Thyroid gland (tissue), 4 donors: Measurements from ENCODE around the gene CSTB. TPM values are rescaled to one million over a fixed set of nuclear protein-coding genes. Genes with fewer than 3 reads are reported as not detected.

ENCODE experiments used
- DNase-seq, 2 donors: peaks; one replicate each; pipeline ENCODE4 v3.0.0-alpha.2; 2019
- H3K27ac ChIP-seq, 3 donors: fragments of 200-600 bp; sonication (generic); 1 replicate in 2 of 3; 2 replicates in 1 of 3; pipeline ENCODE4 v1.5.1; 2016 to 2019; ENCODE audit warnings: mild to moderate bottlenecking in 1 of 3, moderate library complexity in 1 of 3
- H3K27me3 ChIP-seq: fragments of 200-600 bp; sonication (generic); one replicate; pipeline ENCODE4 v1.5.1; 2019
- H3K36me3 ChIP-seq, 2 donors: fragments of 200-600 bp; sonication (generic); one replicate each; pipeline ENCODE4 v1.5.1; 2016 to 2019
- H3K4me1 ChIP-seq, 2 donors: fragments of 200-600 bp; sonication (generic); one replicate each; pipeline ENCODE4 v1.5.1; 2017 to 2019
- H3K4me3 ChIP-seq, 3 donors: fragments of 200-600 bp; sonication (generic); replicated peaks in 1 of 3; 1 replicate in 2 of 3; 2 replicates in 1 of 3; pipeline ENCODE4 v1.5.1; 2016; ENCODE audit warnings: mild to moderate bottlenecking in 1 of 3
- H3K9me3 ChIP-seq: fragments of 200-600 bp; sonication (generic); one replicate; pipeline ENCODE4 v1.5.1; 2017
- POLR2A ChIP-seq, 2 donors: fragments of 450-650 bp; IDR thresholded peaks; one replicate each; pipeline ENCODE4 v1.6.1; 2017; ENCODE audit warnings: antibody characterized with exemption in 2 of 2, mild to moderate bottlenecking in 2 of 2, moderate library complexity in 1 of 2
- WGBS, 2 donors: methylation state at CpG; one replicate each; pipeline ENCODE4 v1.1.5; 2017; 5-methylcytosine and 5-hydroxymethylcytosine counted together
- intact Hi-C: fragments of 100-400 bp; cut with DNase I; formaldehyde crosslinking; loops from one replicate; pipeline ENCODE4 v1.15.1; 2023
- total RNA-seq, 4 donors: library from RNA; depleted of rRNA; stranded (reverse); fragments of >200 nt; gene quantifications; one replicate each; pipeline ENCODE4 v1.2.3, GENCODE V29; 2016
- TF ChIP-seq, protein P1 (sequence below), 6 experiments: fragments of 200-600 bp in 3 of 6; fragments of 450-650 bp in 3 of 6; sonication (generic) in 3 of 6; IDR thresholded peaks; one replicate each; pipeline ENCODE4 v1.5.1; 2016 to 2019; ENCODE audit warnings: antibody characterized with exemption in 6 of 6, mild to moderate bottlenecking in 2 of 6, inconsistent platforms in 1 of 6, moderate library complexity in 1 of 6

CSTB gene
- total RNA-seq, 4 donors from 2014 or later: 9.1 to 32.4 (median 14.5) TPM

DNA sequence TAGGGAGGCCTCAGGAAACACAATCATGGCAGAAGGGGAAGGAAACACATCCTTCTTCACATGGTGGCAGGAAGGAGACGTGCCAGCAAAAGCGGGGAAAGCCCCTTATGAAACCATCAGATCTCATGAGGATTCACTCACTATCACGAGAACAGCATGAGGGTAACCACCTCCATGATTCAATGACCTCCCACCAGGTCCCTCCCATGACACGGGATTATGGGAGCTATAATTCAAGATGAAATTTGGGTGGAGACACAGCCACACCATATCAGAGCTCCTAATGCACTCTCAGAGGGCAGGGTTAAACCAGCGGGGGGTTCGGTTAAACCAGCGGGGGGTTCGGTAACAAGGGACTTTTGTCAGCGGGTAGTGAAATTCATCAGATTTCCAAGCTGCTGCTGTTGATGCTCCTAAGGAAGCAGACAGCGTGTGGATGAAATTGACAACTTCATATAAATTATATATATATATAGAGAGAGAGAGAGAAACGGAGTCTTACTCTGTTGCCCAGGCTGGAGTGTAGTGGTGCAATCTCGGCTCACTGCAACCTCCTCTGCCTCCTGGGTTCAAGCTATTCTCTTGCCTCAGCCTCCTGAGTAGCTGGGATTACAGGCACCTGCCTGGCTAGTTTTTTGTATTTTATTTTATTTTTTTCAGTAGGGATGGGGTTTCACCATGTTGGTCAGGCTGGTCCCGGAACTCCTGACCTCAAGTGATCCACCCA lies 4.2 kb downstream of the CSTB start:
- no peak overlapping the region for H3K4me3 ChIP-seq
- no peaks in the 10 kb centered on the region for H3K27me3 ChIP-seq
- 82 to 90% methylated on average over 13 of the region's 13 CpGs for WGBS, 2 donors
- peaks cover 20 to 32% of the 10 kb centered on the region in 2 donors for H3K4me1 ChIP-seq
- no peak for DNase-seq
- intact Hi-C loops: no loop called here
- no peak for TF ChIP-seq POLR2A (IDR thresholded peaks at IDR 0.05)
- TF ChIP-seq, protein P1, sequence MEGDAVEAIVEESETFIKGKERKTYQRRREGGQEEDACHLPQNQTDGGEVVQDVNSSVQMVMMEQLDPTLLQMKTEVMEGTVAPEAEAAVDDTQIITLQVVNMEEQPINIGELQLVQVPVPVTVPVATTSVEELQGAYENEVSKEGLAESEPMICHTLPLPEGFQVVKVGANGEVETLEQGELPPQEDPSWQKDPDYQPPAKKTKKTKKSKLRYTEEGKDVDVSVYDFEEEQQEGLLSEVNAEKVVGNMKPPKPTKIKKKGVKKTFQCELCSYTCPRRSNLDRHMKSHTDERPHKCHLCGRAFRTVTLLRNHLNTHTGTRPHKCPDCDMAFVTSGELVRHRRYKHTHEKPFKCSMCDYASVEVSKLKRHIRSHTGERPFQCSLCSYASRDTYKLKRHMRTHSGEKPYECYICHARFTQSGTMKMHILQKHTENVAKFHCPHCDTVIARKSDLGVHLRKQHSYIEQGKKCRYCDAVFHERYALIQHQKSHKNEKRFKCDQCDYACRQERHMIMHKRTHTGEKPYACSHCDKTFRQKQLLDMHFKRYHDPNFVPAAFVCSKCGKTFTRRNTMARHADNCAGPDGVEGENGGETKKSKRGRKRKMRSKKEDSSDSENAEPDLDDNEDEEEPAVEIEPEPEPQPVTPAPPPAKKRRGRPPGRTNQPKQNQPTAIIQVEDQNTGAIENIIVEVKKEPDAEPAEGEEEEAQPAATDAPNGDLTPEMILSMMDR (IDR thresholded peaks at IDR 0.05): no peak
- H3K9me3 ChIP-seq: no peaks in the 10 kb centered on the region
- no peak overlapping the region for H3K27ac ChIP-seq
- H3K36me3 ChIP-seq: peaks cover 12 to 19% of the 10 kb centered on the region in 2 donors

DNA sequence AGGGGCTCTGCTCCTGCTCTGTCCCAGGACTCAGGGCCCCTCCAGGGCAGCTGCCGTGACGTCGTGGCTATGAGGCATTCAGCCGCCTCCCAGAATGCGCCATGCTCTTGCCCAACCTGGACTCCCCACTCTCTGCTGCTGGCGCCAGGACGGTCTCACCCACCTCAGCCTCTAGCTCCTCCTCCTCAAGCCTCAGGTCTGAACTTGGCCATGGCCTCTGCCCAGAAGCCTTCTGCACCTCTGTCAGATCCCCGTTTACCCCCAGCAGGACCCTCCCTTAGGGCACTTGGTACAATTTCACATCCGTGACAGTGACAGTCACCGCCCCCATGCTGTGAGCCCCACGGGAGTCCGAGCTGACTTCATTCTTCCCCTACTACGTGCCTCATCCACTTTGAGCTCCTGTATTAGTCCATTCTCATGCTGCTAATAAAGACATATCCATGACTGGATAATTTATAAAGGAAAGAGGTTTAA lies 4.9 kb downstream of the CSTB start:
- DNase-seq: no peak
- intact Hi-C loops: no loop called here
- WGBS, 2 donors: 75 to 79% methylated on average over 8 to 13 of the region's 13 CpGs
- H3K27ac ChIP-seq: no peak overlapping the region
- H3K4me1 ChIP-seq: peaks cover 20 to 34% of the 10 kb centered on the region in 2 donors
- no peaks in the 10 kb centered on the region for H3K27me3 ChIP-seq
- no peak overlapping the region for H3K4me3 ChIP-seq
- no peak for TF ChIP-seq POLR2A (IDR thresholded peaks at IDR 0.05)
- TF ChIP-seq, protein P1 (IDR thresholded peaks at IDR 0.05): no peak
- H3K9me3 ChIP-seq: no peaks in the 10 kb centered on the region
- H3K36me3 ChIP-seq: peaks cover 12 to 19% of the 10 kb centered on the region in 2 donors

DNA sequence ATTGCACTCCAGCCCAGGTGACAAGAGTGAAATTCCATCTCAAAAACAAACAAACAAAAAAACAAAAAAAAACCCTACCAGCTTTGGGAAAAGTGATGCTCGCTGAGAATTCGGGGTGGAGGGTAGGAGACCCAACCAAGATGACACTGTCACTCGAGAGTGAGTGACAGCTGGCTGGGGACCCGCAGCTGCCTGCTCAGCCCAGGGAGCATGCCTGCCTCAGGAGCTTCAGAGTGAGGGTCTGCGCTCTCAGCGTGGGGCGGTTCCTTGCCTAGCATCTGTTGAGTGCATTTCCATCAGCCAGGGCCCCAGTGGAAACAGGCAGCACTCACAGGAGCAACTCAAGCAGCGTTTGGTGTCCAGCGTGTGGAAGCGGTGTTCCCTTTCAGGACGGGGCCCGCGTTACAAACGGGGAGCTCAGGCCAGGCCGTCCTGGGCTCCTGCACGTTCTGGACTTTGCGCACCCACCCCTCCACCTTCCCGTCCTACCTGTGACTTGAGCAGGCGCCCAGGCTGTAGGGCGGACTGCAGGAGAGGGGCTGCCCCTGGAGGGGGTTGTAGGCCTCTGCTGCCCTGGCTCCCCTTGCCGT lies 5.9 kb downstream of the CSTB start:
- intact Hi-C loops: no loop called here
- H3K27ac ChIP-seq: no peak overlapping the region
- H3K4me3 ChIP-seq: no peak overlapping the region
- peaks cover 17 to 33% of the 10 kb centered on the region in 2 donors for H3K4me1 ChIP-seq
- no peak for DNase-seq
- H3K9me3 ChIP-seq: no peaks in the 10 kb centered on the region
- no peaks in the 10 kb centered on the region for H3K27me3 ChIP-seq
- peaks cover 12 to 19% of the 10 kb centered on the region in 2 donors for H3K36me3 ChIP-seq
- no peak for TF ChIP-seq POLR2A (IDR thresholded peaks at IDR 0.05)
- TF ChIP-seq, protein P1 (IDR thresholded peaks at IDR 0.05): no peak
- WGBS, 2 donors: 89 to 91% methylated on average over 10 to 21 of the region's 21 CpGs

DNA sequence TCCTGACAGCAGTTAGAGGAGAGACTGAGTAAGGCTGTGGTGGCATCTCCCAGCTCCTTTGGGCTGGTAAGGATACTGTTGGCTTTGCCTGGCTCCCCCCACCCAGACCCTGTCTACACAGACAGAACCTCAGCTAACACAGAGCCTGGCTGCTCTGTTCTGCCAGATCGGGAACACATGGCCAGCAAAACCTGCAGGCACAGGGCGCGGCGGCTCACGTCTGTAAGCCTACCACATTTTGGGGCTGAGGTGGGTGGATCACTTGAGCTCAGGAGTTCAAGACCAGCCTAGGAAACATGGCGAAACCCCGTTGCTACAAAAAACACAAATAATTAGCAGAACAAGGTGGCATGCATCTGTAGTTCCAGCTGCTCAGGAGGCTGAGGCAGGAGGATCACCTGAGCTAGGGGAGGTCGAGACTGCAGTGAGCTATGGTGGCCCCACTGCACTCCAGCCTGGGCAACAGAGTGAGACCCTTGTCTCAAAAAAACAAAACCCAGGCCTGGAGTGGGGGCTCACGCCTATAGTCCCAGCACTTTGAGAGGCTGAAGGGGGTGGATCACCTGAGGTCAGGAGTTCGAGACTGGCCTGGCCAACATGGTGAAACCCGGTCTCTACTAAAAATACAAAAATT lies 6.7 kb downstream of the CSTB start:
- Histone ChIP-seq H3K27ac (no peak overlapping the region), H3K9me3 (no peaks in the 10 kb centered on the region), H3K27me3 (no peaks in the 10 kb centered on the region), H3K36me3 (peaks cover 12 to 17% of the 10 kb centered on the region in 2 donors), H3K4me1 (peaks cover 9 to 25% of the 10 kb centered on the region in 2 donors), H3K4me3 (no peak overlapping the region)
- intact Hi-C loops: no loop called here
- DNase-seq: no peak
- no peak for TF ChIP-seq POLR2A (IDR thresholded peaks at IDR 0.05)
- TF ChIP-seq, protein P1 (IDR thresholded peaks at IDR 0.05): no peak
- 92 to 94% methylated on average over 11 of the region's 11 CpGs for WGBS, 2 donors

DNA sequence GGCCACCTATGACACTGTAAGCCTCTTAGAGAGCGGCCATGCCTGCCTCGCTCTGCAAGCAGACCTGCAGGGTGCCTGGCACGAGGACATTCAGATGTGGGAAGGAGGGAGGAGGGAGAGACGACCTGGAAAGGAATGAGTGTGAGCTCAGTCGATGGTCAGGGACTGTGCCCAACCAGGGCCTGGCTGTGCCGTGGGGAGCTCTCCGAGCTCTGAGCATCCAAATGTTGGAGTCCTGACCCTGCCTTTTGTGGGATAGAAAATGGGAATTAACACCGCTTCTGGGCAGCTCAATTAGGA lies 7.3 kb downstream of the CSTB start:
- 54 to 58% methylated on average over 8 of the region's 8 CpGs for WGBS, 2 donors
- intact Hi-C loops: no loop called here
- Histone ChIP-seq H3K4me3 (no peak overlapping the region), H3K27ac (peak overlapping the region; percentile 55 to 62 (median 57)), H3K9me3 (no peaks in the 10 kb centered on the region), H3K36me3 (peaks cover 10 to 11% of the 10 kb centered on the region in 2 donors), H3K27me3 (no peaks in the 10 kb centered on the region), H3K4me1 (peaks cover 7 to 22% of the 10 kb centered on the region in 2 donors)
- TF ChIP-seq, protein P1 (IDR thresholded peaks at IDR 0.05): no peak
- no peak for TF ChIP-seq POLR2A (IDR thresholded peaks at IDR 0.05)
- DNase-seq: peak; percentile 70 to 75
